ENCODE data around the gene ADAMTS8.

ADAMTS8 gene

GRCh38 chr11:130408401-130408890 is 20.0 kb downstream of the ADAMTS8 start:
- Histone ChIP-seq H3K4me2 (ENCODE audit: low read length) (no peak overlapping the region), H3K9me3 (ENCODE audit: insufficient read depth, low read length) (no peaks in the 10 kb centered on the region), H3K27ac (ENCODE audit: low read length) (no peak overlapping the region), H3K9ac (ENCODE audit: low read length) (no peak overlapping the region), H3K4me3 (ENCODE audit: low read length) (no peak overlapping the region), H3K36me3 (replicated peaks; ENCODE audit: low read depth, low read length) (no peaks in the 10 kb centered on the region), H3K79me2 (ENCODE audit: low read length) (no peaks in the 10 kb centered on the region), H4K20me1 (ENCODE audit: insufficient read depth, low read length) (no peaks in the 10 kb centered on the region), H3K27me3 (ENCODE audit: low read depth, low read length) (peaks cover 29% of the 10 kb centered on the region), H2AFZ (ENCODE audit: low read depth, low read length) (no peak overlapping the region), H3K4me1 (ENCODE audit: low read length) (no peaks in the 10 kb centered on the region)
- no peak for TF ChIP-seq EZH2phosphoT487 (IDR thresholded peaks at IDR 0.05; ENCODE audit: low read depth)
- no peak for TF ChIP-seq CTCF (IDR thresholded peaks at IDR 0.05; ENCODE audit: low read depth, low read length)

DNA sequence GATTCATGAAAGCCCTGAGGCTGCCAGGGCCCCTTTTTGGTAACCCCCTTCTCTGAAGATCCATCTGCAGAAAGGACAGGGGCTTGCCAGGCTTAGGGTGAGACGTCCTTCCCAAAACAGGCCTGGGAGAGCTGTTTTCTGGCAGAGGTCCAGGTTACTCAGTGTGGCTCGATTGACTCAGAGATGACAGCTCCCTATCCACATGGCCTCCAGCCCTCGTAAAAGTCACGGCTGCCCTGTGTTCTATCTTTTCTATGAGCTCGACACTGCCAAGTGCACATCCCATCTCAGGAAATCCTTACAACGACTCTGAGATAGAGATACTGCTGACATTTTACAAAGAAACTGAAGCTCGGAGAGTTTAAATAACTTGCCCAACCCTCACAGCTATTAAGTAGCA is 20.4 kb downstream of the ADAMTS8 start:
- TF ChIP-seq CTCF (IDR thresholded peaks at IDR 0.05; ENCODE audit: low read depth, low read length) (no peak), EZH2phosphoT487 (IDR thresholded peaks at IDR 0.05; ENCODE audit: low read depth) (no peak)
- no peak overlapping the region for H2AFZ ChIP-seq (ENCODE audit: low read depth, low read length)
- no peaks in the 10 kb centered on the region for H3K9me3 ChIP-seq (ENCODE audit: insufficient read depth, low read length)
- no peak overlapping the region for H3K4me2 ChIP-seq (ENCODE audit: low read length)
- no peak overlapping the region for H3K9ac ChIP-seq (ENCODE audit: low read length)
- no peaks in the 10 kb centered on the region for H3K79me2 ChIP-seq (ENCODE audit: low read length)
- H3K4me1 ChIP-seq (ENCODE audit: low read length): no peaks in the 10 kb centered on the region
- no peak overlapping the region for H3K4me3 ChIP-seq (ENCODE audit: low read length)
- H3K36me3 ChIP-seq (replicated peaks; ENCODE audit: low read depth, low read length): no peaks in the 10 kb centered on the region
- H3K27ac ChIP-seq (ENCODE audit: low read length): no peak overlapping the region
- no peaks in the 10 kb centered on the region for H4K20me1 ChIP-seq (ENCODE audit: insufficient read depth, low read length)
- peaks cover 30% of the 10 kb centered on the region for H3K27me3 ChIP-seq (ENCODE audit: low read depth, low read length)

DNA sequence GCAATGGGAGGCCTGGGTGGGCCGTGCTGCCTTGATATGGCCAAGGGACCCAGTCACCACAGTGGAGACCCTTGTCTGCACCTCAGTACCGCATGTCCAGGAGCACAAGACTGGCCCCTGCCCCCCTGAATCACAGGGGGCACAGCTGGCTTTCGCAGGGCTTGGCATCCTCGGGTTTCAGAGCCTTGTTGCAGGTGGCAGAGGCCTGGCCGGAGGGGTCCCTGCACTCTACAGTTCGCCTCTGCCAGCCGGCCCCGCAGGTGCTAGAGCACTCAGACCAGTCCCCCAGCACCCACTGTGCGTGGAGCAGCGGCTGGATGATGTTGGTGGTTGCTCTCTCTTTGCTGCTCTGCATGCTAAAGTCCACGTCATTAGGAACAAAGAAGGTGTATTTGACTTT is 23.0 kb downstream of the ADAMTS8 start:
- H3K4me2 ChIP-seq (ENCODE audit: low read length): no peak overlapping the region
- H3K9ac ChIP-seq (ENCODE audit: low read length): no peak overlapping the region
- H3K36me3 ChIP-seq (replicated peaks; ENCODE audit: low read depth, low read length): no peaks in the 10 kb centered on the region
- H3K79me2 ChIP-seq (ENCODE audit: low read length): no peaks in the 10 kb centered on the region
- H4K20me1 ChIP-seq (ENCODE audit: insufficient read depth, low read length): no peaks in the 10 kb centered on the region
- no peaks in the 10 kb centered on the region for H3K9me3 ChIP-seq (ENCODE audit: insufficient read depth, low read length)
- H2AFZ ChIP-seq (ENCODE audit: low read depth, low read length): no peak overlapping the region
- peaks cover 13% of the 10 kb centered on the region for H3K4me1 ChIP-seq (ENCODE audit: low read length)
- H3K27me3 ChIP-seq (ENCODE audit: low read depth, low read length): peaks cover 25% of the 10 kb centered on the region
- TF ChIP-seq CTCF (IDR thresholded peaks at IDR 0.05; ENCODE audit: low read depth, low read length): no peak
- no peak for TF ChIP-seq EZH2phosphoT487 (IDR thresholded peaks at IDR 0.05; ENCODE audit: low read depth)
- H3K4me3 ChIP-seq (ENCODE audit: low read length): no peak overlapping the region
- H3K27ac ChIP-seq (ENCODE audit: low read length): no peak overlapping the region

DNA sequence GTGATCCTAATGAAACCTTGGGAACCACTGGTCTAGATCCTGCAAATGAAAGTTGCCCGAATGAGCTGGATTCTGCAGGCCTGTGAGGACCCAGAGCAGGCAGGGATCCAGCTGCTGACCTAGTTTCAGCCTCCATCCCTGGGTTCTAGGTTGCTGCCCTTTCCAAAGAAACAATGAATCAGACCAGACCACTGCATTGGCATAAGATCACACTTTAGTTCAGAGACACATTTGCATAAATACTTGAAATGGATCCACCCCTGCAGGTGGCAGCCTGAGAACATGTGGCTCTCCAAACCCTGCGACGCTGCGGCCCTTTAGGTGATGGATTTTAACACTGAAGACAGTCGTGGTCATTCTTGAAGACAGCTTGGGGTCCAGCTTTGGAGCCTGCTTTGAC is 23.7 kb downstream of the ADAMTS8 start:
- no peak overlapping the region for H3K9ac ChIP-seq (ENCODE audit: low read length)
- peaks cover 25% of the 10 kb centered on the region for H3K27me3 ChIP-seq (ENCODE audit: low read depth, low read length)
- H4K20me1 ChIP-seq (ENCODE audit: insufficient read depth, low read length): no peaks in the 10 kb centered on the region
- H3K4me3 ChIP-seq (ENCODE audit: low read length): no peak overlapping the region
- TF ChIP-seq EZH2phosphoT487 (IDR thresholded peaks at IDR 0.05; ENCODE audit: low read depth): no peak
- no peak for TF ChIP-seq CTCF (IDR thresholded peaks at IDR 0.05; ENCODE audit: low read depth, low read length)
- H3K9me3 ChIP-seq (ENCODE audit: insufficient read depth, low read length): no peaks in the 10 kb centered on the region
- no peak overlapping the region for H3K4me2 ChIP-seq (ENCODE audit: low read length)
- peaks cover 15% of the 10 kb centered on the region for H3K4me1 ChIP-seq (ENCODE audit: low read length)
- no peak overlapping the region for H2AFZ ChIP-seq (ENCODE audit: low read depth, low read length)
- no peaks in the 10 kb centered on the region for H3K36me3 ChIP-seq (replicated peaks; ENCODE audit: low read depth, low read length)
- H3K27ac ChIP-seq (ENCODE audit: low read length): no peak overlapping the region
- H3K79me2 ChIP-seq (ENCODE audit: low read length): no peaks in the 10 kb centered on the region

Data from OCI-LY3 (cell line).